IPS DF 6.9 (cell line): ENCODE measurements around the gene CTCF.
A peak's percentile ranks its signal among the peaks of the same experiment; 100 is the strongest.

Source experiments
- DNase-seq: peaks from one replicate; pipeline ENCODE4 v3.0.0-alpha.2; 2013; ENCODE audit warnings: low read depth, low spot score
- H3K27ac ChIP-seq: one replicate; pipeline ENCODE4 v1.5.1; 2013; ENCODE audit warnings: low read length, control low read depth
- H3K27me3 ChIP-seq: 2 replicates; pipeline ENCODE4 v1.6.1; 2013; ENCODE audit warnings: mild to moderate bottlenecking, low read length; ENCODE audit not compliant: control insufficient read depth, insufficient read depth
- H3K36me3 ChIP-seq: 2 replicates; pipeline ENCODE4 v1.6.1; 2013; ENCODE audit warnings: low read length; ENCODE audit not compliant: control insufficient read depth, insufficient read depth
- H3K4me1 ChIP-seq: 2 replicates; pipeline ENCODE4 v1.6.1; 2013; ENCODE audit warnings: low read length; ENCODE audit not compliant: control insufficient read depth, insufficient read depth
- H3K4me3 ChIP-seq: 2 replicates; pipeline ENCODE4 v1.5.1; 2013; ENCODE audit warnings: mild to moderate bottlenecking, low read length
- H3K9me3 ChIP-seq: 2 replicates; pipeline ENCODE4 v1.6.1; 2013; ENCODE audit warnings: low read length, inconsistent platforms; ENCODE audit not compliant: control insufficient read depth, insufficient read depth
- WGBS: extraction: QIAGEN DNeasy Blood & Tissue Kit; methylation state at CpG from one replicate; pipeline ENCODE4 v1.1.7; 2013; ENCODE audit warnings: mixed read lengths, missing lambda C conversion rate; ENCODE audit not compliant: insufficient read length, insufficient coverage; 5-methylcytosine and 5-hydroxymethylcytosine counted together

CTCF gene

GRCh38 chr16:67637625-67638024 is 75.3 kb downstream of the CTCF start:
- H3K9me3 ChIP-seq: no peaks in the 10 kb centered on the region
- H3K4me1 ChIP-seq: no peaks in the 10 kb centered on the region
- no peak overlapping the region for H3K4me3 ChIP-seq
- no peaks in the 10 kb centered on the region for H3K27me3 ChIP-seq
- H3K27ac ChIP-seq: no peak overlapping the region
- no peak for DNase-seq
- H3K36me3 ChIP-seq: peaks cover 13% of the 10 kb centered on the region; the same call in 1 of the 2 replicates
- no CpG with 5 or more reads among the region's 12 CpGs for WGBS

- Histone ChIP-seq H3K4me1 (0 out of 2 replicates have a peak, but pooled peaks cover 2% of the 10 kb centered on the region), H3K9me3 (no peaks in the 10 kb centered on the region), H3K4me3 (no peak overlapping the region), H3K27me3 (no peaks in the 10 kb centered on the region), H3K36me3 (peaks cover 7% of the 10 kb centered on the region; the same call in 1 of the 2 replicates), H3K27ac (no peak overlapping the region)
- WGBS: no CpG with 5 or more reads among the region's 10 CpGs
- DNase-seq: no peak
Observed at GRCh38 chr16:67641779-67642708, 79.7 kb downstream of the CTCF start.

- no peaks in the 10 kb centered on the region for H3K27me3 ChIP-seq
- no peak overlapping the region for H3K4me3 ChIP-seq
- DNase-seq: no peak
- no peaks in the 10 kb centered on the region for H3K9me3 ChIP-seq
- peaks cover under 1% of the 10 kb centered on the region; the same call in 1 of the 2 replicates for H3K36me3 ChIP-seq
- no CpG with 5 or more reads among the region's 9 CpGs for WGBS
- H3K27ac ChIP-seq: no peak overlapping the region
- peaks cover 2% of the 10 kb centered on the region; the same call in 1 of the 2 replicates for H3K4me1 ChIP-seq
Observed at GRCh38 chr16:67644038-67644437, 81.7 kb downstream of the CTCF start.

DNA sequence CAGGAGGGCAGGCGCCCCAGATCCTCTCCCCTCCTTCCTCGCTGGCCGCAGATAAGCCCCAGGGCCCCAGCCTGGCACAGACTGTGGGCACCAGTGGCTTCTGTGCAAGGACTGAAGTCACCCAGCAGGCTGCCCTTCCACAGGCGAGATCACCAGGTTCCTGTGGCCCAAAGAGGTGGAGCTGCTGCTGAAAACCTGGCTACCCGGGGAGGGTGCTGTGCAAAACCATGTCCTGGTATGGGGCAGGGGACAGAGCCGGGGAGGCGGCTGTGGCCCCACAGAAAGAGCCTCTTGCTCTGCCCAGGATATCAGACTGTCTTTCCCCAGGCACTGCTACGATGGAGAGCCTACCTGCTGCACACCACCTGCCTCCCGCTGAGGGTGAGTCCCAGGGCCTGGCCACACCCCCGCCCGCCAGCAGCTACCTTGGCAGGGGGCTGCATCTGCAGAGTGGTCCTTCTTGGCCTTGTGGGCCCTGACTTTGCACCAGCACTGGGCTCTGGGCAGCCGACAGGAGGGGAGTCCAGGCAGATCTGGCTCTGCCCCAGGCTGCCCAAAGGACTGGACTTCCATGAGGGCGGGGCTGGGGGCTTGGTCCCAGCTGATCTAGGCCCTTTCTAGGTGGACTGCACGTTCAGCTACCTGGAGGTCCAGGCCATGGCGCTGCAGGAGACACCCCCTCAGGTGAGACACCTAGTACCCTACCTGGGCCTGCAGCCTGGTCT is 83.2 kb downstream of the CTCF start:
- H3K27me3 ChIP-seq: no peaks in the 10 kb centered on the region
- peak overlapping the region; percentile 55; the same call in 1 of the 2 replicates for H3K4me3 ChIP-seq
- H3K4me1 ChIP-seq: peaks cover 5% of the 10 kb centered on the region
- DNase-seq: no peak
- no peaks in the 10 kb centered on the region for H3K9me3 ChIP-seq
- no peak overlapping the region for H3K27ac ChIP-seq
- H3K36me3 ChIP-seq: peaks cover 2% of the 10 kb centered on the region; the same call in 1 of the 2 replicates
- no CpG with 5 or more reads among the region's 15 CpGs for WGBS

DNA sequence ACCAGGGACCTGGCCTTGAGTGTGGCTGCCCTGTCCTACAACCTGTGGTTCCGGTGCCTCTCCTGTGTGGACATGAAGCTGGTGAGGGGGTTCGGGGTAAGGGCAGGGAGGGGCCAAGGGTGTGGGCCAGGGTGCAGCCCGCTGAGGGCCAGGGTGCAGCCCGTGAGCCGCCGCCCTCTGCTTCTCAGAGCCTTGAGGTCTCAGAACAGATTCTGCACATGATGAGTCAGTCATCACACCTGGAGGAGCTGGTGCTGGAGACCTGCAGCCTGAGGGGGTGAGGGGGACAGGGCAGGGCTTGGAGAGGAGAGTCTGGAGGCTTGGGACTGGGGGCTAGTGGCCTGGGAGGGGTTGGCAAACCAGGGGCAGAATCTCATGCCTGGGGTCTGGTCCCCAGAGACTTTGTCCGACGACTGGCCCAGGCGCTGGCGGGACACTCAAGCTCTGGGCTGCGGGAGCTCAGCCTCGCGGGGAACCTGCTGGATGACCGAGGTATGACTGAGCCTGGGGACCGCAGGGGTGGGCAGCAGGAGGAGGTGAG is 84.9 kb downstream of the CTCF start:
- Histone ChIP-seq H3K4me3 (no peak overlapping the region), H3K27me3 (no peaks in the 10 kb centered on the region), H3K27ac (no peak overlapping the region), H3K36me3 (peaks cover 8% of the 10 kb centered on the region), H3K4me1 (peaks cover 5% of the 10 kb centered on the region), H3K9me3 (no peaks in the 10 kb centered on the region)
- WGBS: no CpG with 5 or more reads among the region's 15 CpGs
- DNase-seq: no peak

GRCh38 chr16:67647681-67648080 is 85.4 kb downstream of the CTCF start:
- no peaks in the 10 kb centered on the region for H3K9me3 ChIP-seq
- no CpG with 5 or more reads among the region's 13 CpGs for WGBS
- no peaks in the 10 kb centered on the region for H3K27me3 ChIP-seq
- no peak overlapping the region for H3K27ac ChIP-seq
- peaks cover 5% of the 10 kb centered on the region for H3K4me1 ChIP-seq
- H3K4me3 ChIP-seq: no peak overlapping the region
- H3K36me3 ChIP-seq: peaks cover 8% of the 10 kb centered on the region
- DNase-seq: no peak

DNA sequence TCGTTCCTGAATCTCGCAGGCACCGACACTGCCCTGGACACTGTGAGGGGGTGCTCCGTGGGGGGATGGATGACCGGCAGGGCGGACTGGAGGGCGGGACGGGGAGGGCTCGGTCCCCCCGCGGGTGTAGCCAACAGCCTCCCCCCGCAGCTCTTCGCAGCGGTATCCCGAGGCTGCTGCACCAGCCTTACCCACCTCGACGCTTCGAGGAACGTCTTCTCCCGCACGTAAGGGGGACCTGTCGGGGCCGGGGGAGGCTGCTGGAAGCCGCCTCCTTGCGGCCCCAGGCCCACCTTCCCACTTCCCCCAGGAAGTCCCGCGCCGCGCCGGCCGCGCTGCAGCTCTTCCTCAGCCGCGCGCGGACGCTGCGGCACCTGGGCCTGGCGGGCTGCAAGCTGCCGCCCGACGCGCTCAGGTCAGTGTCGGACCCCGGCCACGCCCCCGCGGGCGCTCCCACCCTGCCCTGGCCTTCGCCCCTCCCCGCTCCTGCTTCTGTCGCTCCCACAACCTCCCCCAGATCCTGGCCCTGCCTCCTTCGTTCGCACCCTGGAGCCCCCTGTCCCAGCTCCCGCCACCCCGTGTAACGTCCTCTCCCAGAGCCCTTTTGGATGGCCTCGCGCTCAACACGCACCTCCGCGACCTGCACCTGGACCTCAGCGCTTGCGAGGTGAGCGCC is 85.9 kb downstream of the CTCF start:
- Histone ChIP-seq H3K4me1 (peaks cover 5% of the 10 kb centered on the region), H3K4me3 (no peak overlapping the region), H3K27ac (no peak overlapping the region), H3K36me3 (peaks cover 8% of the 10 kb centered on the region), H3K9me3 (no peaks in the 10 kb centered on the region), H3K27me3 (no peaks in the 10 kb centered on the region)
- WGBS: no CpG with 5 or more reads among the region's 65 CpGs
- no peak for DNase-seq

- Histone ChIP-seq H3K36me3 (peaks cover 8% of the 10 kb centered on the region), H3K4me3 (no peak overlapping the region), H3K9me3 (no peaks in the 10 kb centered on the region), H3K4me1 (peaks cover 7% of the 10 kb centered on the region), H3K27ac (no peak overlapping the region), H3K27me3 (no peaks in the 10 kb centered on the region)
- no CpG with 5 or more reads among the region's 35 CpGs for WGBS
- DNase-seq: no peak
Observed at GRCh38 chr16:67648764-67649407, 86.6 kb downstream of the CTCF start.

DNA sequence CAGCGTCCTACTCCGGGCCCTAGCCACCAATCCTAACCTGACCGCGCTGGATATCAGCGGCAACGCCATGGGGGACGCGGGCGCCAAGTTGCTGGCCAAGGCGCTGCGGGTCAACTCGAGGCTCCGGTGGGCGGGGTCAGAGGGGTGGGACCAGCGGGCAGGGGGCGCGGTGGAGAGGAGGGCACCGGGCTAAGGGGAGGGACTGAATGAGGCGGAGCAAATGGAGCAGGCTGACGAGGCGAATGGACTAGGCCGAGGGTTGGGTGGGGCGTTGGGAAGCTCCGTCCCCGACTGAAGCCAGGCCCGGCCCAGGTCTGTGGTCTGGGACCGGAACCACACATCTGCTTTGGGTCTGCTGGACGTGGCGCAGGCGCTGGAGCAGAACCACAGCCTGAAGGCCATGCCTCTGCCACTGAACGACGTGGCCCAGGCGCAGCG is 87.2 kb downstream of the CTCF start:
- H3K4me1 ChIP-seq: peaks cover 7% of the 10 kb centered on the region
- H3K9me3 ChIP-seq: no peaks in the 10 kb centered on the region
- no CpG with 5 or more reads among the region's 34 CpGs for WGBS
- H3K4me3 ChIP-seq: no peak overlapping the region
- H3K27ac ChIP-seq: no peak overlapping the region
- H3K27me3 ChIP-seq: no peaks in the 10 kb centered on the region
- peaks cover 8% of the 10 kb centered on the region for H3K36me3 ChIP-seq
- no peak for DNase-seq
